ENCODE data around the gene OMP.
A peak's percentile ranks its signal among the peaks of the same experiment; 100 is the strongest.

OMP gene

DNA sequence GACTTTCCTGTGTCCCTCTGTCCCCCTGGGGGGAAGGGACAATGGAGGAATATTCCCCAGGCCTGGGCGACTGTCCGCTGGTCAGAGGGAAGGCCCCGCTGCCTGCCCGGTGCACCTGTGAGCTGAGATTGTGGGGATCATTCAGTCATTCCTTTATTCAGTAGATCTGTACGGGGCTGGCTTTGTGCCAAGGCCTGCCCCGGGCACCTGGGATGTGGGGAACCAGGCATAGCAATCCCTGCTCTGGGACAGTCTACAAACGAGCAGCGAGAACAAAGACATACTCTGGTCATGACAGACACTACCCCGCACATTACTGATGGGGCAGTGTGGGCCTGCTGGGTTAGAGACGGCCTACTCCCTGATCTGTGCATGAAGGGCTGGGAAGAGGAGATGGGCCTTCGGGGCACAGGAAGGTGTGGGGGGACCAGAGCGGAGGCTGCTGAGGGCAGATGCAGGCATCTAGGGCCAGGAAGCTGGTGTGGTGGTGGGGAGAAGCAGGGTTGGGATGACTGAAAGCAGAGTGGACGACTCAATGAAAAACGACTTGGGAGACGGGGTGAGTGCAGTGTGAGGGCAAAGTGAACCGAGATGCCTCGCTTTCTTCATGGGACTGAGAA lies 23.6 kb downstream of the OMP start:
- no peak for DNase-seq

DNA sequence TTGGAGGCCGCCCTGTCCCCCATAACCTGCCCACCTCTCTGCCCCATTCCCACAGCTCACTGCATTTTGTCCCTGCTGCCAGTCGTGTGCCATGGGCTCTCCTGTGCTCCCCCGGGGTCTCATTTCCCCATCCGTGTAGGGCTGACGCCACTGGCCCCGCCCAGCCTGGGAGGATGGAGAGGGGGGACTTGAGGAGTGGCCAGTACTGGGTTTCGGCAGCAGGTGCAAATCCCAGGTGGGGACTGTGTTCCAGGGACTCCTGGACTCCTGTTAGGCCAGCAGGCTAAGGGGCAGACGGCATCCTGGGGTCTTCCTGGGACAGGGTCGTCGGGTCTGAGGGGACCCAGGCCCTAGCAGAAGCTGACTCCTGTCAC lies 24.2 kb downstream of the OMP start:
- no peak for DNase-seq

DNA sequence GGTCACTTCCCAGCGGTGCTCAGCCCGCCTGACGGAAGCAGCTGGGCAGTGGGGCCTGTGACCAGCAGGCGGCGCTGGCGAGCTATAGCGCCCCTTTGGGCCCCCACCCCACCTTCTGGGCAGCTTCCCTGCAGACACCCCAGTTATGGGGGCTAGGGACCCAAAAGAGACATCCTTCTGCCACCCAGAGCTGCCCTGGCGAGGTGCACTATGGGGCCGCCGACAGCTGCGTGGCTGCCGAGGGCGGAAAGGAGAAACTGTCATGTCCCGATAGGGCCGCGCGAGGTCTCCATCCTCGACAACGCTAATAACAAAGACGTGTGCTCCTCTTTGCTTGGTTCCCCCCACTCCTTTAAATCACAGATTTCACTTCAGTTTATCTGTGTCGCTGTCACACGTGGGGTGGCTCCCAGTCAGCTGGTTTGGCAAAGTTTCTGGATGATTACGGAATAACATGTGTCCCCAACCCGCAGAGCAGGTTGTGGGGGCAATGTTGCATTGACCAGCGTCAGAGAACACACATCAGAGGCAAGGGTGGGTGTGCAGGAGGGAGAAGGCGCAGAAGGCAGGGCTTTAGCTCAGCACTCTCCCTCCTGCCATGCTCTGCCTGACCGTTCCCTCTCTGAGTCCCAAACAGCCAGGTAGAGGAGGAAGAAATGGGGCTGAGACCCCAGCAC lies 24.7 kb downstream of the OMP start:
- no peak for DNase-seq

DNA sequence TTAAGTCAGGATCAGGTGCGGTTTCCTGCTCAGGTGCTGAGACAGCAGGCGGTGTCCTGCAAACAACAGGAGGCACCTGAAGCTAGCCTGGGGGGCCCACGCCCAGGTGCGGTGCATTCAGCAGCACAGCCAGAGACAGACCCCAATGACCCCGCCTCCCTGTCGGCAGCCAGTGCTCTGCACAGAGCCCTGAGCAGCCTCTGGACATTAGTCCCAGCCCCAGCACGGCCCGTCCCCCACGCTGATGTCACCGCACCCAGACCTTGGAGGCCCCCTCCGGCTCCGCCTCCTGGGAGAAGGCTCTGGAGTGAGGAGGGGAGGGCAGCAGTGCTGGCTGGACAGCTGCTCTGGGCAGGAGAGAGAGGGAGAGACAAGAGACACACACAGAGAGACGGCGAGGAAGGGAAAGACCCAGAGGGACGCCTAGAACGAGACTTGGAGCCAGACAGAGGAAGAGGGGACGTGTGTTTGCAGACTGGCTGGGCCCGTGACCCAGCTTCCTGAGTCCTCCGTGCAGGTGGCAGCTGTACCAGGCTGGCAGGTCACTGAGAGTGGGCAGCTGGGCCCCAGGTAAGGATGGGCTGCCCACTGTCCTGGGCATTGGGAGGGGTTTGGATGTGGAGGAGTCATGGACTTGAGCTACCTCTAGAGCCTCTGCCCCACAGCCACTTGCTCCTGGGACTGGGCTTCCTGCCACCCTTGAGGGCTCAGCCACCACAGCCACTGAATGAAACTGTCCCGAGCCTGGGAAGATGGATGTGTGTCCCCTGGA lies 25.5 kb downstream of the OMP start, which contains the start of gene MYO7A:
MYO7A (plus strand) TSS at position 327 of the 772 bp plus-strand sequence. CDS start 2,389 bp downstream, outside the sequence.
- DNase-seq: no peak

GRCh38 chr11:77129069-77129841 lies 26.6 kb downstream of the OMP start:
- no peak for DNase-seq

- DNase-seq: no peak
These were observed 27.5 kb downstream of the OMP start for GRCh38 chr11:77129842-77130756.

- DNase-seq: no peak
These were observed 28.3 kb downstream of the OMP start for GRCh38 chr11:77130763-77131513.

- DNase-seq: no peak
These were observed 28.9 kb downstream of the OMP start for GRCh38 chr11:77131560-77131959.

GRCh38 chr11:77135069-77135468 lies 32.4 kb downstream of the OMP start:
- no peak for DNase-seq

- DNase-seq: no peak
These were observed 33.4 kb downstream of the OMP start for GRCh38 chr11:77136074-77136473.

- no peak for DNase-seq
These were observed 34.3 kb downstream of the OMP start for GRCh38 chr11:77136784-77137420.

- no peak for DNase-seq
These were observed 34.8 kb downstream of the OMP start for GRCh38 chr11:77137421-77137820.

DNA sequence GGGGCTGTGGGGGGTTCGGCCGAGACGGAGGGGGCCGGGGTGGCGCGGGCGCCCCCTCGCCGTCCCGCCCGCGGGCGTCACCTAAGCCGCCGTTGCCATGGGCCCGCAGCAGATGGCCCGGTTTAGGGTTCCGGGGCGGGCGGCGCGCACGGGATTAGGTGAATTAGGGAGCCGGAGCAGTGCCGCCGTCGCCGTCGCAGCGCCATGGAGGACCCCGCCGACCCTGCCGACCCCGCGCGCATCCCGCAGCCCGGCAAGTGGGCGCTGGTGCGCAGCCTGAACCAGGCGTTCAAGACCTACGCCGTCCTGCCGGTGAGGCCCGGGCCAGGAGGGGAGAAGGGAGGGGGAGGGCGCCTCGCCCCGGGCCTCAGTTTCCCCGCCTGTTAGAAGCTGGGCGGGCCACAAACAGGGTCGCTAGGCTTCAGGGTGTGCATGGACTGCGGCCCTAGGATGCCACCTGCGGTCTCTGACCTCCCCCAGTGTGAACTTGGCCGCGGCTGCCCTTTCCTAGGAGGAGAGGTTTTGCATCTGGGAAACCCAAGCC lies 35.5 kb downstream of the OMP start:
- no peak for DNase-seq

- no peak for DNase-seq
These were observed 36.6 kb downstream of the OMP start for GRCh38 chr11:77139201-77139600.

DNA sequence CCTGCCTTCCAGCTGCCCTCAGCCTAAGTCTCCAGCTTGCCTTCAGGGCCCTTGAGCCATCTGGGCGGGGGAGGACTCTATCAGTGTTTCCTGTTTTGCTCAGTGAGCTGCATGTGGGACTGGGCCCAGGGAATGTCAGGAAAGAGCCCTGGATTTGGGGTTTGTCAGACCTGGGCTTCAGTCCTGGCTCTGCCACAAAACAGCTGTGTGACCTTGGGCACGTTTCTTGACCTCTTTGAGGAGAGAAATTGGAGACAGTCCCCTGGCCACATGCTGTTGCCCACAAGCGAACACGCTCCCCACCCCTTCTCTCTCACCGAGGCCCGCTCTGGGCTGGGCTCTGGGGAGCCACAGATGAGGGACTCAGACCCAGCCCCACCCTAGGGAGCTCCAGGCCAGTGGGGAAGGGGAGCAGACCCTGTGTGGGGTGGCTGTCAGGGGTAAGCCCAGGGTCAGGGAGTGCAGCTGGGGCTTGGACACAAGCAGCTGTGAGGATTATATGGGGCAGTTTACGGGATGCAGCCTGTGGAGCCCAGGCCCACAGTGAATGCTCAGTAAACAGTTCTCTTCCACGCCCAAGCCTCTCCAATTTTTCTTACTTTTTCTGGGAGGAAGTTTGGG lies 37.7 kb downstream of the OMP start:
- no peak for DNase-seq

GRCh38 chr11:77141034-77141433 lies 38.4 kb downstream of the OMP start:
- DNase-seq: no peak

- no peak for DNase-seq
These were observed 38.8 kb downstream of the OMP start for GRCh38 chr11:77141475-77141874.

DNA sequence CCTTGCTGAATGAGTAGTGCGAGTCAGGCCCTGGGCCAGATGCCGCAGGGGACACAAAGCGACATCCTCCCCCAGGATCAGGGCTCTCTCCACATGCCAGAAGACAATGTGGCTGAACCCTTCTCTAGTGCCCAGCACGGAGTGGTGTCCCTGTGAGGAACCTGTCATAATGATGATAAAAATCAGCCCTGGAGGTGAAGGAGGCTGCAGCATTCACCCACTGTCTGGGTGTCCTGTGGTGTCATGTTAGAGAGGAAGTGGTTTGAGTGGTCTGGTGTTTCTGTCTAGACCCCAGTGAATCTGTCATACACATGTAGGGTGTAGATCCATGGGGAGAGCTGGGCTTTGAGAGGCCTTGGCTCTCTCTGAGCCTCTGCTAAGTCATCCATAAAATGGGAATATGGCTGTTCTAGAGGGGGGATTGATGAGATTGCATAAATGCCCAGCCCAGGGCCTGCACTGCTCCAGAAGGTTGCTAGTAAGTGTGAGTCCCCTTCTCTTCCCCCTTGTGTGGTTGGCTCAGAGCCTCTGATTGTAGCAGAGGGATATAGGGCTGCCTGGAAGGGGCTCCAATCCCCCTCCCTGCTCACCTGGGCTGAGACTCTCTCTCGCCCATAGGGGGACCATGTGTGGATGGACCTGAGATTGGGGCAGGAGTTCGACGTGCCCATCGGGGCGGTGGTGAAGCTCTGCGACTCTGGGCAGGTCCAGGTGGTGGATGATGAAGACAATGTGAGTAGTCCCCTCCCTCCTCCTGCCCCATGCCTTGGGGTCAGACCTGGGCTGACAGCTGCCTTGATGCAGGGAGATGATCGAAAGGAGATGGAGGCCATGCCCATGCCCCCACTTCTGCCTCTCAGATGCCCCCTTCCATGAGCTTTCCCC lies 39.7 kb downstream of the OMP start:
- peak; percentile 62 for DNase-seq

DNA sequence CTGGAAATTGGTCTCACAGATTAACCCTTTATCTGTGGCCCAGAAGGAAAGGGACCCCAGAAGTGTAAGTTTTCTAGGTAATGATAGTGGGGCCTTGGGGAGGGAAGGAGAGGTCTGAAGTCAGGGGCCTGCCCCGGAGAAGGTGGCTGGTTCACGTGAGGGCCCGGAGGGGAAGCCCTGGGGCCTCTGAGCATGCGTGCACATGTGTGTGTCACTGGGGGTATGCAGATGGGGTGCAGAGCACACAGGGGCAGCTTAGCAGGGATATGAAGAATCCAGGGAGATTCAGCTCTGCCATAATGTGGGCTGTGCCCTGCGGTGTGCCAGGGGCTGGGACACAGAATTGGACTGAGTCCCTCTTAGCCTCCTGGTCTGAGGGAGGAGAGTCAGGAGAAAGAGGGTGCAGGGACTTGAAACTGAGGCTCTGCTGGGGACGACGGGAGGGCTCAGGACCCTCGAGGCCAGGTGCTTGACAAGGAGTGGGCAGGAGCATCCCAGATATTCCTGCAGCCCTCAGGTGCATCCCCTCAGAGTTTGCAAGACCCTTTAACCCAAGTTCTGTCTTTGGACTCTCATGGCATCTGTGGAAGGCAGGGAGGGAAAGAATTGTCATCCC lies 40.9 kb downstream of the OMP start:
- DNase-seq: no peak
